Endodermal cell (in vitro differentiated cells): ENCODE data around the gene GFPT1. TPM values are rescaled to one million over a fixed set of nuclear protein-coding genes. Genes with fewer than 3 reads are reported as not detected.

Source experiments
- DNase-seq: peaks from one replicate; pipeline ENCODE4 v3.0.0-alpha.2; 2017
- H3K27ac ChIP-seq: 2 replicates; pipeline ENCODE4 v1.5.1; 2013; ENCODE audit warnings: mild to moderate bottlenecking, low read depth, low read length, moderate library complexity
- H3K27me3 ChIP-seq: 2 replicates; pipeline ENCODE4 v1.6.1; 2013; ENCODE audit warnings: mild to moderate bottlenecking, low read length, moderate library complexity; ENCODE audit not compliant: insufficient read depth, control insufficient read depth, poor library complexity, severe bottlenecking
- H3K36me3 ChIP-seq: 2 replicates; pipeline ENCODE4 v1.7.0; 2013; ENCODE audit warnings: mild to moderate bottlenecking, low read length, moderate library complexity; ENCODE audit not compliant: control insufficient read depth, insufficient read depth
- H3K4me1 ChIP-seq: one replicate; pipeline ENCODE4 v1.7.0; 2013; ENCODE audit warnings: low read length; ENCODE audit not compliant: control insufficient read depth, insufficient read depth
- H3K4me3 ChIP-seq: 2 replicates; pipeline ENCODE4 v1.5.1; 2013; ENCODE audit warnings: mild to moderate bottlenecking, low read length, moderate library complexity
- H3K9ac ChIP-seq: 2 replicates; pipeline ENCODE4 v1.6.1; 2013; ENCODE audit warnings: mild to moderate bottlenecking, low read length, moderate library complexity; ENCODE audit not compliant: poor library complexity, severe bottlenecking; ENCODE audit errors: extremely low read depth
- H3K9me3 ChIP-seq: 2 replicates; pipeline ENCODE4 v1.6.1; 2013; ENCODE audit warnings: mild to moderate bottlenecking, low read length, moderate library complexity; ENCODE audit not compliant: control insufficient read depth
- H3K27ac Mint-ChIP-seq: 2 replicates; pipeline ENCODE4 v1.8.0; 2020; ENCODE audit warnings: mixed read lengths
- H3K27me3 Mint-ChIP-seq: 2 replicates; pipeline ENCODE4 v1.8.0; 2021; ENCODE audit warnings: mild to moderate bottlenecking, mixed read lengths; ENCODE audit not compliant: insufficient read depth
- H3K36me3 Mint-ChIP-seq: 2 replicates; pipeline ENCODE4 v1.8.0; 2020; ENCODE audit warnings: low read depth, mixed read lengths
- H3K4me1 Mint-ChIP-seq: 2 replicates; pipeline ENCODE4 v1.8.0; 2020; ENCODE audit warnings: mixed read lengths
- H3K4me3 Mint-ChIP-seq: 2 replicates; pipeline ENCODE4 v1.8.0; 2020; ENCODE audit warnings: mild to moderate bottlenecking, moderate library complexity, mixed read lengths
- H3K9me3 Mint-ChIP-seq: 2 replicates; pipeline ENCODE4 v1.8.0; 2020; ENCODE audit warnings: mild to moderate bottlenecking, mixed read lengths
- WGBS, 2 experiments: methylation state at CpG; one replicate each; pipeline versions ENCODE4 v1.1.5 to v1.1.7; 2013; ENCODE audit warnings: missing lambda C conversion rate in 2 of 2, mixed read lengths in 1 of 2; ENCODE audit not compliant: insufficient coverage in 1 of 2, insufficient read length in 1 of 2; 5-methylcytosine and 5-hydroxymethylcytosine counted together
- total RNA-seq, 2 donors: library from RNA; stranded (reverse); fragmentation: NEBNext Ultra II Directional in 1 of 2; extraction: Animal tissue kit (Norgen Biotek cat#: 25700) in 1 of 2; gene quantifications; 2 replicates in 1 of 2; 3 replicates in 1 of 2; pipeline ENCODE4 v1.2.1, GENCODE V29; 2021
- TF ChIP-seq, protein P1 (sequence below): fragments of 200-600 bp; sonication (generic); conservative IDR thresholded peaks from 2 replicates; pipeline ENCODE4 v1.5.0; 2021; ENCODE audit warnings: antibody characterized with exemption, mild to moderate bottlenecking

Gene GFPT1
- total RNA-seq, 2 donors from 2014 or later, result 79.8 to 95.9 TPM

DNA sequence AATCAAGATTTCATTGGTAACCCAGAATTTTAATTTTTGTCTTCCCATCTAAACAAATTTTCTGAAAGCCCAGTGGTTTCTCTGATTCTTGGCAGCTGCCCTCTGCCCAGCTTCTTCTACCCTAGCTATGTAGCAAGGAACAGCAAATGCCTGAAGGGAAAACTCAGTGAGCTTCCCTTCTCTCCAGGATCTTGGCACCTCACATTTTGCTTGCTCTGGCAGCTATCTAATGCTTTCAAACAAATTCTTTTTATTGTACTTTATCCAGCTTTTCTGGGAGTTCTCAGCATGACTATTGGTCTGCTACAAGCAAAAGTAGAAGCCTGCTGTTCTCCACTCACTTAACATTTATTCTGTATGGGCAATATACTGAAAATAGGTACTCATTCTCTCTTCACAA lies 18.3 kb upstream of the GFPT1 start:
- Histone ChIP-seq H3K4me3 (no peak overlapping the region), H3K9me3 (peaks cover 28% of the 10 kb centered on the region), H3K27ac (no peak overlapping the region), H3K27me3 (no peaks in the 10 kb centered on the region), H3K4me1 (no peaks in the 10 kb centered on the region), H3K9ac (no peak overlapping the region), H3K36me3 (peaks cover 75% of the 10 kb centered on the region)
- Mint-ChIP-seq H3K36me3 (peaks cover 71% of the 10 kb centered on the region), H3K4me3 (no peak overlapping the region), H3K4me1 (no peaks in the 10 kb centered on the region), H3K27ac (no peak overlapping the region), H3K27me3 (no peaks in the 10 kb centered on the region), H3K9me3 (peaks cover 26% of the 10 kb centered on the region)
- TF ChIP-seq, protein P1, sequence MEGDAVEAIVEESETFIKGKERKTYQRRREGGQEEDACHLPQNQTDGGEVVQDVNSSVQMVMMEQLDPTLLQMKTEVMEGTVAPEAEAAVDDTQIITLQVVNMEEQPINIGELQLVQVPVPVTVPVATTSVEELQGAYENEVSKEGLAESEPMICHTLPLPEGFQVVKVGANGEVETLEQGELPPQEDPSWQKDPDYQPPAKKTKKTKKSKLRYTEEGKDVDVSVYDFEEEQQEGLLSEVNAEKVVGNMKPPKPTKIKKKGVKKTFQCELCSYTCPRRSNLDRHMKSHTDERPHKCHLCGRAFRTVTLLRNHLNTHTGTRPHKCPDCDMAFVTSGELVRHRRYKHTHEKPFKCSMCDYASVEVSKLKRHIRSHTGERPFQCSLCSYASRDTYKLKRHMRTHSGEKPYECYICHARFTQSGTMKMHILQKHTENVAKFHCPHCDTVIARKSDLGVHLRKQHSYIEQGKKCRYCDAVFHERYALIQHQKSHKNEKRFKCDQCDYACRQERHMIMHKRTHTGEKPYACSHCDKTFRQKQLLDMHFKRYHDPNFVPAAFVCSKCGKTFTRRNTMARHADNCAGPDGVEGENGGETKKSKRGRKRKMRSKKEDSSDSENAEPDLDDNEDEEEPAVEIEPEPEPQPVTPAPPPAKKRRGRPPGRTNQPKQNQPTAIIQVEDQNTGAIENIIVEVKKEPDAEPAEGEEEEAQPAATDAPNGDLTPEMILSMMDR, result no peak
- DNase-seq, result no peak

DNA sequence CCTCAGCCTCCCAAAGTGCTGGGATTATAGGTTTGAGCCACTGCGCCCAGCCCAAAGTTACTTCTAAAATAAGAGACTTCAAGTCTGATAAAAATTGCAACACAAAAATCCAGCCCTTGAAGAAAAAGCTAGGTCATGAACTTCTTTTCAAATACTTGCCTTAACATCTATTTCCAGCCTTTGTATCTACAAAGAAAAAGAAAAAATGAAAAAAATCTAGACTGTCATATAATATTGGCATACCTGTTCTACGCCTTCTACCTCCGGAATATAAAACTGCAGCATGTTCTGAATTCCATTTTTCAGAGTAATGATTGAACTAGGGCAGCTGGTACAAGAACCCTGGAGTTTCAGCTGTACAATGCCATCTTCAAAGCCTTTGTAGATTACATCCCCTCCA lies 13.1 kb upstream of the GFPT1 start:
- WGBS, 2 experiments, result 97 to 100% methylated on average over 2 to 3 of the region's 3 CpGs

DNA sequence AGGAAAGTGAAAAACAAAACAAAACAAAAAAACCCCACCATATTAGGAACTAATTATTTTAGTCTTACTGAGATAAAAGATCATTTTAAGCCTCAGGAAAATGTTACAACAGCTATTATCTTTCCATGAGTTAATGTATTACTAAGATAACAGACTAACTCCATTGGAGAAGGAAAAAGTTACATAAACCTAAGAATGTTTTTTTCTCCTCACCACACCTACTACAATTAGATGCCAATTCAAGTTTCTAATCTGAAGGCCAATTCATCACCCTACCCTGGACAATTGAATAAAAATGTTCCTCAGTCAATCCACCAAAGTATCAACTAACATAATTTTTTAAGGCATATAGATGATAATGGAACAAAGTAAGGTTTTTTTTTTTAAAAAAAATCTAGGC lies 10.2 kb upstream of the GFPT1 start:
- H3K9me3 ChIP-seq, result no peaks in the 10 kb centered on the region
- H3K36me3 ChIP-seq, result peaks cover 64% of the 10 kb centered on the region
- Mint-ChIP-seq H3K4me3 (no peak overlapping the region), H3K9me3 (peaks cover 4% of the 10 kb centered on the region), H3K36me3 (peaks cover 54% of the 10 kb centered on the region), H3K27me3 (no peaks in the 10 kb centered on the region), H3K4me1 (peaks cover 4% of the 10 kb centered on the region), H3K27ac (no peak overlapping the region)
- H3K27me3 ChIP-seq, result no peaks in the 10 kb centered on the region
- no peak for DNase-seq
- TF ChIP-seq, protein P1, result no peak
- no peak overlapping the region for H3K9ac ChIP-seq
- no peaks in the 10 kb centered on the region for H3K4me1 ChIP-seq
- no peak overlapping the region for H3K27ac ChIP-seq
- H3K4me3 ChIP-seq, result no peak overlapping the region

More for the DNA sequence above, 13.1 kb upstream of the GFPT1 start:
- Histone ChIP-seq H3K4me3 (no peak overlapping the region), H3K9me3 (peaks cover 24% of the 10 kb centered on the region), H3K27me3 (no peaks in the 10 kb centered on the region), H3K27ac (no peak overlapping the region), H3K9ac (no peak overlapping the region), H3K36me3 (peaks cover 75% of the 10 kb centered on the region), H3K4me1 (no peaks in the 10 kb centered on the region)
- no peak overlapping the region for H3K4me3 Mint-ChIP-seq
- H3K9me3 Mint-ChIP-seq, result peaks cover 23% of the 10 kb centered on the region
- DNase-seq, result no peak
- no peak overlapping the region for H3K27ac Mint-ChIP-seq
- peaks cover 72% of the 10 kb centered on the region for H3K36me3 Mint-ChIP-seq
- peaks cover 4% of the 10 kb centered on the region for H3K4me1 Mint-ChIP-seq
- H3K27me3 Mint-ChIP-seq, result no peaks in the 10 kb centered on the region
- TF ChIP-seq, protein P1, result no peak
